Activated T-cell treated with anti-CD3 and anti-CD28 coated beads, Interleukin-2, amount 50 U/mL, for 72 hours (primary cell): ENCODE data around the gene CLMP. TPM values are rescaled to one million over a fixed set of nuclear protein-coding genes. Genes with fewer than 3 reads are reported as not detected.

ENCODE experiments used
- ATAC-seq, 2 donors: fragments of 150-1000 bp; cut with Tn5 transposase; replicated peaks in 1 of 2; 2 replicates each; pipeline ENCODE4 v1.10.0; 2021; ENCODE audit warnings: moderate library complexity in 2 of 2, mild to moderate bottlenecking in 1 of 2
- DNase-seq, 2 donors: peaks; one replicate each; pipeline ENCODE4 v3.0.0; 2021 to 2022; ENCODE audit warnings: mixed read lengths in 1 of 2
- H3K27ac Mint-ChIP-seq: one replicate; pipeline ENCODE4 v1.8.0; 2022; ENCODE audit warnings: mild to moderate bottlenecking, moderate library complexity, mixed read lengths
- H3K27me3 Mint-ChIP-seq: one replicate; pipeline ENCODE4 v1.8.0; 2022; ENCODE audit warnings: low read depth, mixed read lengths
- H3K36me3 Mint-ChIP-seq, 2 donors: one replicate each; pipeline ENCODE4 v1.8.0; 2022; ENCODE audit warnings: mixed read lengths in 2 of 2, mild to moderate bottlenecking in 1 of 2; ENCODE audit not compliant: insufficient read depth in 2 of 2
- H3K4me1 Mint-ChIP-seq: one replicate; pipeline ENCODE4 v1.8.0; 2022; ENCODE audit warnings: low read depth, mixed read lengths
- H3K4me3 Mint-ChIP-seq, 2 donors: one replicate each; pipeline ENCODE4 v1.8.0; 2022; ENCODE audit warnings: mild to moderate bottlenecking in 2 of 2, mixed read lengths in 2 of 2, moderate library complexity in 2 of 2
- H3K9me3 Mint-ChIP-seq, 2 donors: one replicate each; pipeline ENCODE4 v1.8.0; 2022; ENCODE audit warnings: mixed read lengths in 2 of 2
- total RNA-seq, 2 donors: library from RNA; stranded (reverse); gene quantifications; one replicate each; pipeline ENCODE4 v1.2.3, GENCODE V29; 2022

The CLMP gene
- total RNA-seq, 2 donors from 2014 or later = 0.17 to 0.19 TPM

DNA sequence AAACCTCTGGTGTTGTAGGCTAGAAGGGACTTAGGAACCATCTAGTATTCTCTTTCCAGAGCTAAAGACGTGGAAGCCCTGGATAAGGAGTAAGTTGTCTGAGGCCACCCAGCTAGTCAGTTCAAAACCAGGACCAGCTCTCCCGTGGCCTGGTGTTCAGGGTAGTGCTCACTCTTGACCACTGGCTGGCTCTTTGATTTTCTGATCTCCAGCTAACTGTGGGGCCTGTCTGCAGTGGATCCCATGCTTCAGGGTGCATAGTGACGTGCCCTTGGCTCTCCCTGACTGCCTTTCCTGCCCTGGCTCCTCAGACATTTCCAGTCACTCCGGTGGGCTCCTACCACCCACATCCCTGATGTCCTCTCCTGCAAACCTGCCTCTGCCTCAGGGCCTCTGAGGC lies 1.3 kb downstream of the CLMP start:
- Mint-ChIP-seq H3K36me3 (peaks cover 0 to 2% of the 10 kb centered on the region in 2 donors), H3K9me3 (no peaks in the 10 kb centered on the region), H3K4me3 (no peak overlapping the region), H3K4me1 (peaks cover 31% of the 10 kb centered on the region), H3K27me3 (peaks cover 77% of the 10 kb centered on the region), H3K27ac (no peak overlapping the region)
- DNase-seq (no peak), ATAC-seq (no peak)

DNA sequence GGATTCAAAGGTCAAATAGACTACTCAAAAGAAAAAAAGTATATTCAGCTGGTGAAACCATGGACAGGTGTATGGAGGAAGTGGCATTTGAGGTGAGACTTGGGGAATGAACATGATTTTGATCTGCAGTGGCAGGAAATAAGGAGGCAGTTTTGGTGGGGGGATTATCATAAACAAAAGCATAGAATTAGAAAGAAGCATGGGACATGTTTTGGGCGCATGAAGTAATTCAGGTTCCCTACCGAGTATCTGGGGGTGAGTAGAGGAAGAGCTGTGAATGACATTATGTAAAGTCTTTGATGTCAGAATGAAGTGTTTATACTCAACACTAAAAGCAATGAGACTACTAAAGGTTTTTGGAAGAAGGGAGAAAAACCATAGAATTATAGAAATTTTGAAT lies 3.1 kb downstream of the CLMP start:
- H3K4me3 Mint-ChIP-seq = no peak overlapping the region
- no peak overlapping the region for H3K27ac Mint-ChIP-seq
- DNase-seq (no peak), ATAC-seq (no peak)
- H3K9me3 Mint-ChIP-seq = no peaks in the 10 kb centered on the region
- peaks cover 0 to 2% of the 10 kb centered on the region in 2 donors for H3K36me3 Mint-ChIP-seq
- H3K27me3 Mint-ChIP-seq = peaks cover 77% of the 10 kb centered on the region
- peaks cover 30% of the 10 kb centered on the region for H3K4me1 Mint-ChIP-seq

DNA sequence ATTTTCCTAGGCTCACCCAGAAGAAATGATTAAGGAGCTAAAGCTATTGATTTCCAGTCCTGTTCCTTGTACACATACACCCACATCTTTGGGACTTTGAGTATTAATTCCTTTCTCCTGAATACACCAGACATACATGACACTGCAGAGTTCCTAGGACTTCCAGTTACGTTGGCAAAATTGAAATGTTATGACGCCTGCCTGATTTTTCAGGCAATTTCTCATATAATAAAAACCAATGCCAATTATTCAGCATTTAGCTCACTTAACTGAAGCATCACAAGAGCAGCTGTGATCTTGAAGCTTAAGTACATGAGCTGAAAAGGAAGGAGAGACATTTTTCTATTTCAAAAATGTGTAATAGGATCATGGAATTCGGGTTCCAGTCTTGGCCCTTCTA lies 4.5 kb downstream of the CLMP start:
- Mint-ChIP-seq H3K36me3 (peaks cover 0 to 2% of the 10 kb centered on the region in 2 donors), H3K27ac (no peak overlapping the region), H3K9me3 (no peaks in the 10 kb centered on the region), H3K27me3 (peaks cover 71% of the 10 kb centered on the region), H3K4me1 (peaks cover 26% of the 10 kb centered on the region), H3K4me3 (no peak overlapping the region)
- ATAC-seq (no peak), DNase-seq (no peak)

DNA sequence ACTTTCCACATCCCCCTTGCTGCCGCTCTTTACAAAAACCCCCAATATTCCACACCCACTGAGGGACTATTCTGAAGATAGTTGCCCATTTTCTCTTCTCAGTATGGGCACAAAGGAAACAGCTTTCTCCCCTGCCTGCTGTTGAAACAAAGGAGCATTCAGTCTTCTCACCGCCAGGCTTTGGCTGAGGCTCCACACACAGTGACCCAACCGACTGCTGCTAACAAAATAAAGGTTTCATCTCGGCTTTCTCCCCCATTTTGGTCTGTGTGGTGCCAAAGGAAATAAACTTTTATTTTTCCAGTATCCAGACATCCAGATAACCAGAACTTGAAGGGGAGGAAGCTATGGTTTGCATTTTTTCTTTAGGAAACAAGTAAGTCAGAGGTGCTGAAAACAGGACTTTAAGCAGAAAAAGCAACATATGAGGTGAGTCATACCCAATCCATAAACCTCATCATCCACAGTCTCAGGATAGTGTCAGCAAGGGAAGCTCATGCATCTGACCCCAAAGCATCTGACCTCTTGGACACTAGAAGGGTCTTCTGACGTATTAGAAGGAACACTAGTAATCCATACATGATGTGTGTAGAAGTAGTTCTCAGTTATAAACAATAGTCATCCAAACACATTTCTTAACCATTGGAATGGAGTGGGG lies 6.4 kb downstream of the CLMP start:
- H3K4me1 Mint-ChIP-seq = peaks cover 17% of the 10 kb centered on the region
- H3K9me3 Mint-ChIP-seq = no peaks in the 10 kb centered on the region
- H3K4me3 Mint-ChIP-seq = peak overlapping the region in 1 of 2 donors; percentile 33
- peaks cover 64% of the 10 kb centered on the region for H3K27me3 Mint-ChIP-seq
- H3K27ac Mint-ChIP-seq = no peak overlapping the region
- DNase-seq (no peak), ATAC-seq (no peak)
- no peaks in the 10 kb centered on the region for H3K36me3 Mint-ChIP-seq

DNA sequence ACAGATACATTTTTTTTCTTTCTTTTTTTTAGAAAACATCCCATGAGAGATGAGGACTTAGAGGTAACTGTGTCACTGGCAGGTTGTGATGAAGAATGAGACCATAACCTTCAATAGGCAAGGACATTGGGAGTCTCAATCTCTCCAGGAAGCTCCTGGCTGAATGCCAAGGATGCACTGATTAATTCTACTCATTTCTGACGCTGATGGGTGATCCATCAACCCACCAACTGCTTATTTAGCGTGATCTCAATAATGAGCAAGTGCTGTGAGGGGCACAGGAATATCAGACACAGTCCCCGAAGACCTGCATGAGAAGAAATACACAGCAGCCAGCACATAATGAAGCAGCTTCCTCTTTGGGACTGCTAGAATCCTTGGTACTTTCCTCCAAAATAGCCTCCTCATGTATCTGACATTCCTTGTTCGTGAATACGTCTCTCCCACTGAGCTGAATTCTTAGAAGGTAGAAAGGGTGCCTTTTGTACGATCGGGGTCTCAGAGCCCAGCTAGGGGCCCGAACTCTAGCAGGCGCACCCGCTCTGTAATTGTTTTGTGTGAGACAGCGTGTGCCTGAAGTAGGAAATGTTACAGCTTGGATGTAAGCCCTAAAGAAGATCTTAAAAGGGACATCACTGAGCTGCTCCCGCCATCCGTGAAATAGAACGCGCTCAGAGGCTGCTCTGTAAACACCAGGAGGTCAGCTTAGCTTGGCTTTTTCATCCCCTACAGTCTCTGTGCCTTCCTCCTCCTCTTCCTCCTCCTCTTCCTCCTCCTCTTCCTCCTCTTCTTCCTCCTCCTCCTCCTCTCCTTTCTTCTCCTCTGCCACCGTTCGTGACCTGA lies 7.2 kb downstream of the CLMP start:
- H3K4me1 Mint-ChIP-seq = peaks cover 17% of the 10 kb centered on the region
- DNase-seq (no peak), ATAC-seq (no peak)
- peaks cover 58% of the 10 kb centered on the region for H3K27me3 Mint-ChIP-seq
- no peak overlapping the region for H3K27ac Mint-ChIP-seq
- H3K36me3 Mint-ChIP-seq = no peaks in the 10 kb centered on the region
- peak overlapping the region in 1 of 2 donors; percentile 33 for H3K4me3 Mint-ChIP-seq
- no peaks in the 10 kb centered on the region for H3K9me3 Mint-ChIP-seq

DNA sequence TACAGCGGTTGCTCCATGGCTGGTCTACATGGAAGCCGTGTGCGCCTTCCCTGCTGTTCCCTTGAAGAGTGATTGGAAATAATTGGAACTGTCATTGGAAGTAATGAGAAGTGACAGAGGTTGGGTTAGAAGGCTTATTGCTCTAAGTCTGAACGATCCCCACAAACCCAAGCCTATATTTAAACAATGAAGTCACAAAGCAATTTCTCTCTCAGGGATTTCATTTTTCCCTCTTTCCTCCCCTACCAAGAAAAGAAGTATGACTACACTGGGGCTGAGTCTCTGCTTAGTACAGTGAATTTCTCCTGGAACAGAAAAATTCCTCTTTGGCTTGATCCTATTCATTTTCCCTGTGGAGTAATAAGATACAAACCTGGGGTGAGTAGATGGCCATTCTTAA lies 7.8 kb downstream of the CLMP start:
- DNase-seq (no peak), ATAC-seq (no peak)
- H3K27ac Mint-ChIP-seq = no peak overlapping the region
- peaks cover 56% of the 10 kb centered on the region for H3K27me3 Mint-ChIP-seq
- no peaks in the 10 kb centered on the region for H3K36me3 Mint-ChIP-seq
- H3K4me3 Mint-ChIP-seq = no peak overlapping the region
- H3K4me1 Mint-ChIP-seq = peaks cover 15% of the 10 kb centered on the region
- no peaks in the 10 kb centered on the region for H3K9me3 Mint-ChIP-seq

DNA sequence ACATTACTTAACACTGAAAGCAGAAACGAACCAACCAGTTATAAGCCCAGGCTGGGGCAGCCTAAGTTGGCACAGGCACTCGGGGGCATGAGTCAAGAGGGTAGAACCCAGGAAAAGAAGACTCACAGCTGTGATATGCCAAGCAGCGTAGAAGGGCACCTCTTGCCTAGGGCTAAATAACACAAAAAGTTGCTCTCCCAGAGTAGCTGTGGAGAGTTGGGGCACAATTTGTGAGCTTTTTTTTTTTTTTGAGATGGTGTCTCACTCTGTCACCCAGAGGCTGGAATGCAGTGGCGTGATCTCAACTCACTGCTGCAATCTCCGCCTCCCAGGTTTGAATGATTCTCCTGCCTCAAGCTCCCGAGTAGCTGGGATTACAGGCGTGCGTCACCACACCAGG lies 8.8 kb downstream of the CLMP start:
- Mint-ChIP-seq H3K27me3 (peaks cover 48% of the 10 kb centered on the region), H3K9me3 (no peaks in the 10 kb centered on the region), H3K27ac (no peak overlapping the region), H3K4me3 (no peak overlapping the region), H3K4me1 (peaks cover 9% of the 10 kb centered on the region), H3K36me3 (no peaks in the 10 kb centered on the region)
- DNase-seq (no peak), ATAC-seq (no peak)

DNA sequence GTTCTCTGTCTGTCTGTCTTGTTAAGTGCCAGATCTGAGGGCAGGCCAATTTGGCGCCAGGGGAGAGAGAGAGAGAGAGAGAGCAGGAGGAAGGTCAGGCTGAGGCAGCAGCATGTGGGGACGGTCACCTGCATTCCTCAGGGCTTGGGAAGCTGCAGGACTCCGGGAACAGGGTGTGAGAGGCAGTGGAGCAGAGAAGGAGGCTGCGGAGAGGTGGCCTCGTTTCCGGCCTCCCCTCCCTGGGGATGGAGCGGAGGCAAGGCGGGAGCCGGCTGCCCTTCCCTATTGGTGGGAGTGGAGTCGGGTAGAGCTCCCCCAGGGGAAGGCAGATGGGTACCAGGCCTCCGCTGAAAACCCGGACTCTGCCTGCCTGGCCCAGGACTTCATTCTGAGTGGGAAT lies 9.7 kb downstream of the CLMP start:
- Mint-ChIP-seq H3K4me3 (no peak overlapping the region), H3K4me1 (peaks cover 9% of the 10 kb centered on the region)

DNA sequence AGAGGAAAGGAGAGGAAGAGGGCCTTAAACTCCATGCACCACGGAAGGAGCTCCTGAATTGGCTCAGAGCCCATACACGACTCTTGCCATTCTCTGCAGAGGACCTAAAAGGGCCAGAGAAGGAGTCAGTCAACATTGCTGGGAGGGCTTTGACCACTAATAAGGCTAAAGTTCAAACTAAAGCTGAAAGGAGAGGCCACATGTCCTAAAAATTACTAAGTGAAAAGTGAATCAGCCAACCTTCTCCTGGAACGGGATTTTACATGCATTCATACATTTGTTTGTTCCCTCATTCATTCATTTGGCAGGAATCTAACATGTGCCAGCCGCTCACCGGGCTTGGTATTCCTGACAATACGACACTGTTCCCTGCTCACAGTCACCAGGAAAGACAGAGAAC lies 10.5 kb downstream of the CLMP start:
- no peak for DNase-seq
- Mint-ChIP-seq H3K4me1 (peaks cover 9% of the 10 kb centered on the region), H3K4me3 (no peak overlapping the region), H3K27me3 (peaks cover 39% of the 10 kb centered on the region), H3K27ac (no peak overlapping the region), H3K36me3 (no peaks in the 10 kb centered on the region), H3K9me3 (no peaks in the 10 kb centered on the region)
- no peak for ATAC-seq

More for the DNA sequence above, 9.7 kb downstream of the CLMP start:
- Mint-ChIP-seq H3K27ac (no peak overlapping the region), H3K36me3 (no peaks in the 10 kb centered on the region), H3K9me3 (no peaks in the 10 kb centered on the region), H3K27me3 (peaks cover 39% of the 10 kb centered on the region)
- ATAC-seq (no peak), DNase-seq (no peak)

DNA sequence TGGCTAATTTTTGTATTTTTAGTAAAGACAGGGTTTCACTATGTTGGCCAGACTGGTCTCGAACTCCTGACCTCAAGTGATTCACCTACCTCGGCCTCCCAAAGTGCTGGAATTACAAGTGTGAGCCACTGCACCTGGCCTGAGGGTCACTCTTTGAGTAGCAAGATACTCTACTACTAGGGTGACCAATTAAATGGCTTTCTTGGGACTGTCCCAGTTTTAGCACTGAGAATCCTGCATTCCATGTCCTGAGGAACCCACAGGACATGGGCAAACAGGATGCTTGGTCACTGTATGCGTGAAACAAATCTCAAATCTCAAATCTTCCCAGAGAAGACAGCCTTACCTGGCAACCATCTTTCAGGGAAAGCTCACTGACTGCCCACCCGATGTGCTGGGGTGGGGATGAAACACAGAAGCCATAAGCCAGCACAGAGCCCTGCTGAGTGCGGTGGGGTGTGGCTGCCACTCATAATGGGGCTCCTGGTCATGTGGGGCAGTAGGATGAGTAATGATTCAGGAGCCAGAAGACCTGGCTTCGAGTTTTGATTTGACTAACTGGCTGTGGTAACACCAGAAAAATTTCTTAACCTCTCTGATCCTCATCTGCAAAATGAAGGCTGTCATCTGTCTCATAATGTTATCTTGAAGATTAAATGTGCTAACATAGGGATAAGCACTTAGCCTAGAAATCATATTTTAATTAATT lies 11.5 kb downstream of the CLMP start:
- Mint-ChIP-seq H3K36me3 (no peaks in the 10 kb centered on the region), H3K27ac (no peak overlapping the region), H3K4me3 (no peak overlapping the region), H3K9me3 (no peaks in the 10 kb centered on the region), H3K4me1 (peaks cover 6% of the 10 kb centered on the region), H3K27me3 (peaks cover 35% of the 10 kb centered on the region)
- peak; percentile 91 to 96 for ATAC-seq
- DNase-seq = peak; percentile 32 to 43

DNA sequence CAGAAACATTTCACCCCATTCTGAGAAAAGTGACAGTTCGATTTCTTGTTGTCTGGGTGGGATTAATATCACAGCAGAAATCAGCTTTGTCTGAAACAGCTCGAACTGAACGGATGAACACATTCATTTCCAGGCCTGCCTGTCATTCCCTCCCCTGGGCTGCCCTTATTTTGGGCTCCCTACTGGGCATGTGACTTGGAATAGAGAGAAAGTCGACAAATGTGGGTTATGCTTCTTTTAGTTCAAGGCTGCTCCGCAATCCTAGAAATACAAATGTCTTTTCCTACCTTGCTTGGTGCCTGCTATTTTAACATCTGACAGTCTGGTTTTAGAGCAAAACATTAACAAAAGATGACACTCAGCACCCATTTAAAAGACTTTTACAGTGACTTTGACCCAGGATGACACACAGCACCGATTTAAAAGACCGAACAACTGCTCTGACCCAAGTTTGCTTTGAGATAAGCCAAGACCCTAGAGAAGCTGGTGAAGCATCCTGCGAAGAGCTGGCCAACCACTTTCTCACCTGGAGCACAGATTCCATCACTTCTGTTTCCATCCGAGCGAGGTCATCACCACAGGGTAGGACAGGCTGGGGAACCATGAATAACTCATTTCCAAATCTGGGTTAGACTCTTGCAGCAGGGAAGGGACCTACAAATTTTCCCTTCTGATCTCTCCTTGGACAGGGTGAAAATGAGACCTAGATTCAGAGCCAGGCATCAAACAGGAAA lies 13.1 kb downstream of the CLMP start:
- Mint-ChIP-seq H3K36me3 (no peaks in the 10 kb centered on the region), H3K4me1 (peaks cover 2% of the 10 kb centered on the region), H3K9me3 (no peaks in the 10 kb centered on the region), H3K4me3 (no peak overlapping the region), H3K27me3 (peaks cover 19% of the 10 kb centered on the region), H3K27ac (no peak overlapping the region)
- DNase-seq (no peak), ATAC-seq (no peak)

DNA sequence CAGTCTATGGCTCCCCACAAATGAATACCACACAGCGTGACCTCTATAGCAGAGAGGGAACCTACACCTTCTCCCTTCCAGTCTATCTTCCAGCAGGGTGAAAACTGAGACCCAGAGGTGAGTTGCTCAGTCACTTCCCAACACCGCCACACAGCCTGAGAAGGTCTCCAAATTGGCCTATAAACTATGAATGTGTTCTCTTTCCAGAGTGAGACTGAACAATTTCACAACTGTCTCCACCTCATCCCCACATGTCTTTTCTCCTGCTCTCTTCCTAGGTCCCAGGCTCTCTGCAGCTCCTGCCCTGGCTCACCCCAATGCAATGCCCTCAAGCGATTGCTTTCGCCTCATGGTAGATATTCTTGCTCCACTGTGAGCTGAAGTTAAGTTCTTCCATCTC lies 14.0 kb downstream of the CLMP start:
- H3K27me3 Mint-ChIP-seq = peaks cover 15% of the 10 kb centered on the region
- no peak for DNase-seq
- H3K4me3 Mint-ChIP-seq = no peak overlapping the region
- no peak overlapping the region for H3K27ac Mint-ChIP-seq
- no peak for ATAC-seq
- H3K9me3 Mint-ChIP-seq = peaks cover 0 to 3% of the 10 kb centered on the region in 2 donors
- H3K36me3 Mint-ChIP-seq = no peaks in the 10 kb centered on the region
- H3K4me1 Mint-ChIP-seq = peaks cover 6% of the 10 kb centered on the region

DNA sequence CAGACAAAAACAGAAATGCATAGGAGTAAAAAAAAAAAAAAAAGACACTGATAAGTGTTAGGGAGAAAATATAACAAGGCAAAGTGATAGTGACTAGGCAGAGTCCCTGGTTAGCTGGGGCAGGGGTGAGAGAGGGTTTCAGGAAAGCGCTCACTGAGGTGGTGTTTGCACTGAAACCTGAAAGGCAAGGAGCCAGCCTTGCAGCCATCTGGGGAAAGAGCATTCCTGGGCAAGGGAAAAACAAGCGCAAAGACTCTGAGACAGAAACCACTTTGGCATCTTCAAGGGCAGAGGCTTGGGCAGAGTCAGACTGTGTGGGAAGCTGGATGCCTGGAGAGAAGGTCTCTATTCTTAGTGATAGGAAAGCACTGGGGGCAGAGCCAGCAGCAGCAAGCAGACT lies 14.5 kb downstream of the CLMP start:
- Mint-ChIP-seq H3K27ac (no peak overlapping the region), H3K4me1 (peaks cover 6% of the 10 kb centered on the region), H3K4me3 (no peak overlapping the region), H3K9me3 (peaks cover 0 to 3% of the 10 kb centered on the region in 2 donors), H3K27me3 (peaks cover 15% of the 10 kb centered on the region), H3K36me3 (no peaks in the 10 kb centered on the region)
- ATAC-seq = no peak
- no peak for DNase-seq
